HG02884 (cell line): ENCODE data around the gene DCAF17.
"Not testable (repeated sequence)": the region's sequence is repeated elsewhere in the genome, so short reads cannot be mapped to it uniquely, and the experiment has no call there.

Experiments
- ATAC-seq: cut with Tn5 transposase; IDR thresholded peaks from one replicate; pipeline ENCODE4 v1.9.1; 2021; ENCODE audit warnings: mild to moderate bottlenecking, moderate library complexity; ENCODE audit not compliant: unreplicated experiment

The DCAF17 gene

GRCh38 chr2:171512683-171513195, 78.7 kb downstream of the DCAF17 start:
- ATAC-seq, result no peak

- ATAC-seq, result no peak
These were observed 79.7 kb downstream of the DCAF17 start for GRCh38 chr2:171513719-171514160.

- no peak for ATAC-seq
These were observed 81.0 kb downstream of the DCAF17 start for GRCh38 chr2:171514908-171515582.

GRCh38 chr2:171515672-171516298, 81.8 kb downstream of the DCAF17 start:
- ATAC-seq, result no peak

GRCh38 chr2:171516793-171517192, 82.8 kb downstream of the DCAF17 start:
- ATAC-seq, result no peak

GRCh38 chr2:171520471-171520870, 86.4 kb downstream of the DCAF17 start:
- ATAC-seq, result no peak

GRCh38 chr2:171521361-171522051, 87.5 kb downstream of the DCAF17 start:
- no peak for ATAC-seq

GRCh38 chr2:171522052-171522787, 88.2 kb downstream of the DCAF17 start, which contains the start of gene CYBRD1:
Gene CYBRD1, plus strand, starts transcription at chr2:171522474. Its CDS starts 72 bp downstream, at chr2:171522546.
- ATAC-seq, result peak; percentile 47

GRCh38 chr2:171522788-171523087, 88.7 kb downstream of the DCAF17 start:
- ATAC-seq, result peak; percentile 15

- ATAC-seq, result peak; percentile 34
These were observed 89.3 kb downstream of the DCAF17 start for GRCh38 chr2:171523088-171524017.

- no peak for ATAC-seq
These were observed 90.0 kb downstream of the DCAF17 start for GRCh38 chr2:171524018-171524401.

GRCh38 chr2:171529914-171530313, 95.9 kb downstream of the DCAF17 start:
- no peak for ATAC-seq

GRCh38 chr2:171530378-171530777, 96.4 kb downstream of the DCAF17 start:
- ATAC-seq, result no peak

- not testable (repeated sequence) for ATAC-seq
These were observed 96.8 kb downstream of the DCAF17 start for GRCh38 chr2:171530859-171531258.

- no peak for ATAC-seq
These were observed 97.3 kb downstream of the DCAF17 start for GRCh38 chr2:171531291-171531690.

- ATAC-seq, result no peak
These were observed 97.9 kb downstream of the DCAF17 start for GRCh38 chr2:171531836-171532450.

GRCh38 chr2:171533331-171533730, 99.3 kb downstream of the DCAF17 start:
- ATAC-seq, result no peak
